NCI-H2081 (cell line): ENCODE results near the gene DACT3.

Experiments
- DNase-seq, 2 experiments: peaks; one replicate each; lab custom pipeline; 2025; lab: John Stamatoyannopoulos, UW

DACT3 gene

DNA sequence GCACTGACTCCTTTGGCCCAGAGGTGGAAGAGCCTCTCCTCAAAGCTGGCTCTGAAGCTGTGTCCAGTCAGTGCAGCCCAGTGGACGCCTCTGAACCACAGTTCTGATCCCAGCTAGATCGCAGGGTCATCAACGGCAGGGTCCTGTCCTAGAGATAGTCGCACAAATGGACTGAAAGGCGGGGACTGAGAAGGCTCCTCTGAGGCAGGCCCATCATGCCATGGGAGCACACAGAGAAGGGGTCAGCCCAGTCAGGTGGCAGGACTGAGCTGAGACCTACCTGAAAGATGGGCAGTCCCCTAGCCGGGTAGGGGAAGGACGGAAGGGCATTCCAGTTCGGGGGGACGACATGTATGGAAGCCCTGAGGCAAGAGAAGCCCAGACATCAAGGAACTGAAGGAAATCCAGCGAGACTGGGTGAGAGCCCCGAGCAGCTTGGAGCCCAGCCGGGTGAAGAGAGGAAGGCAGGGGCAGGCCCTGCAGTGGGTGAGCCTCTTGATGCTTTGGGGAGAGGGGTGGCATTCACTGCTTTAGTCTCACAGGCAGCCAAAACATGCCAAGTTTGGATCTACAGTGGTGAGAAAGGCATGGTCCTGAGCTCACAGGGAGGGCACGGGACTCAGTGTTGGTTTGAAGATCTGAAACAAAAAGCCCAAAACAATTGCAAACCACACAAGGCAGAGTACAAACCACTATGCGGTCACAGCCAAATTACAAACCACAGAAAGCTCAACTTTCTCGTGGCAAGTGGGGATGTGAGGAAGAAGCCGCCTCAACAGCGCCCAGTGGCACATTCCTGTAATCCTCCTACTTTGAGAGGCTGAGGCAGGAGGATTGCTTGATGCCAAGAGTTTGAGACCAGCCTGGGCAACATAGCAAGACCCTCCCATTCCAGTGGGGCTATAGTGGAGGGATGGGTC is 49.9 kb downstream of the DACT3 start:
- no peak for DNase-seq

DNA sequence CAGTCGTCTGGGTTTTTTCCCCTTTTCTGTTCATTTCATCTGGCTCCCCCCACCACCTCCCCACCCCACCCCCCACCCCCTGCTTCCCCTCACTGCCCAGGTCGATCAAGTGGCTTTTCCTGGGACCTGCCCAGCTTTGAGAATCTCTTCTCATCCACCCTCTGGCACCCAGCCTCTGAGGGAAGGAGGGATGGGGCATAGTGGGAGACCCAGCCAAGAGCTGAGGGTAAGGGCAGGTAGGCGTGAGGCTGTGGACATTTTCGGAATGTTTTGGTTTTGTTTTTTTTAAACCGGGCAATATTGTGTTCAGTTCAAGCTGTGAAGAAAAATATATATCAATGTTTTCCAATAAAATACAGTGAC is 50.6 kb downstream of the DACT3 start:
- DNase-seq: no peak

DNA sequence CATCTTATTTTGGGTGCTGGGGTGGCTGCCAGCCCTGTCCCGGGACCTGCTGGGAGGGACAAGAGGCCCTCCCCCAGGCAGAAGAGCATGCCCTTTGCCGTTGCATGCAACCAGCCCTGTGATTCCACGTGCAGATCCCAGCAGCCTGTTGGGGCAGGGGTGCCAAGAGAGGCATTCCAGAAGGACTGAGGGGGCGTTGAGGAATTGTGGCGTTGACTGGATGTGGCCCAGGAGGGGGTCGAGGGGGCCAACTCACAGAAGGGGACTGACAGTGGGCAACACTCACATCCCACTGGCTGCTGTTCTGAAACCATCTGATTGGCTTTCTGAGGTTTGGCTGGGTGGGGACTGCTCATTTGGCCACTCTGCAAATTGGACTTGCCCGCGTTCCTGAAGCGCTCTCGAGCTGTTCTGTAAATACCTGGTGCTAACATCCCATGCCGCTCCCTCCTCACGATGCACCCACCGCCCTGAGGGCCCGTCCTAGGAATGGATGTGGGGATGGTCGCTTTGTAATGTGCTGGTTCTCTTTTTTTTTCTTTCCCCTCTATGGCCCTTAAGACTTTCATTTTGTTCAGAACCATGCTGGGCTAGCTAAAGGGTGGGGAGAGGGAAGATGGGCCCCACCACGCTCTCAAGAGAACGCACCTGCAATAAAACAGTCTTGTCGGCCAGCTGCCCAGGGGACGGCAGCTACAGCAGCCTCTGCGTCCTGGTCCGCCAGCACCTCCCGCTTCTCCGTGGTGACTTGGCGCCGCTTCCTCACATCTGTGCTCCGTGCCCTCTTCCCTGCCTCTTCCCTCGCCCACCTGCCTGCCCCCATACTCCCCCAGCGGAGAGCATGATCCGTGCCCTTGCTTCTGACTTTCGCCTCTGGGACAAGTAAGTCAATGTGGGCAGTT is 51.2 kb downstream of the DACT3 start:
- DNase-seq: no peak

DNA sequence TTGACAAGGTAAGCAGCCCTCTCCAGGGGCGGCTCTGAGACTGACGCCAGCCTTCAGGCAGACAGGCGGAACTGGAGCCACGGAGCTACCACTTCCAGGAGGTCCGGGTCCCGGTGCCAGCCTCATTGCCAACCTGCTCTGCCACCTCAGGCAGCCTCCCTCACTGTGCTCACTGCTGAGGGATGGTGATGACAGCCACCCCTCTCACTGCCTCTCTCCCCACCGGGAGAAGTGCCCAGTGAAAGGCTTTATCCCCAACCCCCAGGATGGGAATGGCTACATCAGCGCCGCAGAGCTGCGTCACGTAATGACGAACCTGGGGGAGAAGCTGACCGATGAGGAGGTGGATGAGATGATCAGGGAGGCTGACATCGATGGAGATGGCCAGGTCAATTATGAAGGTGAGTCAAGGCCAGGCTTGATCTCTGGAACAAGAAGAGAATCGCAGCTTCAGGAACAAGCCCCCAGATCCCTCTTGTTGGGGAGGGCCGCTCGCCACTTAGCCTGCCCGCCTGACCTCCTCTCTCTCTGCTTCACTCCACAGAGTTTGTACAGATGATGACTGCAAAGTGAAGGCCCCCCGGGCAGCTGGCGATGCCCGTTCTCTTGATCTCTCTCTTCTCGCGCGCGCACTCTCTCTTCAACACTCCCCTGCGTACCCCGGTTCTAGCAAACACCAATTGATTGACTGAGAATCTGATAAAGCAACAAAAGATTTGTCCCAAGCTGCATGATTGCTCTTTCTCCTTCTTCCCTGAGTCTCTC is 52.2 kb downstream of the DACT3 start:
- no peak for DNase-seq

DNA sequence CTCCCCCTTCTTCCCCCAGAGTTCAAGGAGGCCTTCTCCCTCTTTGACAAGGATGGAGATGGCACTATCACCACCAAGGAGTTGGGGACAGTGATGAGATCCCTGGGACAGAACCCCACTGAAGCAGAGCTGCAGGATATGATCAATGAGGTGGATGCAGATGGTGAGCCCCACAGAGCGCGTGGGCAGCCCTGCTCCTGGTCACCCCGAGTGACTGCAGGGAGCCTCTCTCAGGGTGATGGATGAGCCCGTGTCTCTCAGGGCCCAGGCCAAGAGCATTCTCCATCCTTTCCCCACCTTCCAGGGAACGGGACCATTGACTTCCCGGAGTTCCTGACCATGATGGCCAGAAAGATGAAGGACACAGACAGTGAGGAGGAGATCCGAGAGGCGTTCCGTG is 52.8 kb downstream of the DACT3 start:
- DNase-seq: no peak

DNA sequence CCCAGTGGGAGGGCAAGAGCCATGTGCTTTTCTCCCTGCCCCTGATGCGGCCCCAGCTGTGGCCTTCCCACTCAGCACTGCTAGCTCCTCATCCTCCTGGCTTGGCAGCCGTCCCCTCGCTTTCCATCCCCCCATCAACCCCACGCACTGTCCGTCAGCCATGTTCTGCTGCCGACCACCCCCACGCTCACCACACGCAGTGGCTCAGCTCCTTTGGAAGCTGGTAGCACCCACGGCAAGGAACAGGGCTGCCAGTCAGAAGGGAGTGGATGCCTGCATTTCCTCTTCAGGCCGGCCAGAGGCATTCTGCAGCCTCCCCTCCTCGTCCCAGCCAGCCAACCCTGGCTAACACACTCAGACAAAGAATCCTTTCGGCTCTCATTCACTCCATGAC is 53.5 kb downstream of the DACT3 start:
- no peak for DNase-seq

DNA sequence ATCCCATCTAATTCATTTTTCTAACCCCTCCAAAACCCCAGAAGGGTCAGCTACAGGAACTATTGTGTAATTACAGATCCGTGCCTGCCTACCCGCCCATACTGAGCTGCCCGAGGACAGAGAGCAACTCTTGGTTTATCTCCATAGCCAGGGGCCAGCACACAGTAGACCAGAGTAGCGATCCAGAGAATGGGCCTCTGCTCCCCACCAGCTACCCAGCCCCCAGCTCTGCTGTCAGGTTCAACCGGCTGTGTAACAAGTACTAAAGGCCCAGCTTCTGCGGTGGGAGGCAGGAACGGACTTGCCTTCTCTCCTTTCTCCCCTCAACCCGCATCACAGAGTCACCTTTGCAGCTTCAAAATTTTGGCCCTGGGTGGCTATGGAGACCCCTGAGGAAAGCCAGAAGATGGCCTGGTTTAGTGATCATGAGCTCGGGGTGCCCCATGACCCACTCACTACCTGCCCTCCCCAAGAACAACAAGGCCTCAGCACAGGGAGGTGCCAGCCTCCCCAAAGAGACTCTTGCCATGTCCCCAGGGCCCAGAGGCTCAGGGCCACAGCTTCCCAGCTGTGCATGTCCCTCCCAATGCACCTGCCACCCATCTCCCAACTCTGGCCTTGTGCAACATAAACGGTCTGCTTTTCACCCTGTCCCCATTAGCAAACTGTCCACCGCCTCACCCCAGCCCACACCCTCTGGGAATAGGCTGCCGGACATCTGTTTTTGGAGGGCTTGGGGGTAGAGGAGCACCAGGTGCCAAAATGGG is 54.1 kb downstream of the DACT3 start:
- no peak for DNase-seq

DNA sequence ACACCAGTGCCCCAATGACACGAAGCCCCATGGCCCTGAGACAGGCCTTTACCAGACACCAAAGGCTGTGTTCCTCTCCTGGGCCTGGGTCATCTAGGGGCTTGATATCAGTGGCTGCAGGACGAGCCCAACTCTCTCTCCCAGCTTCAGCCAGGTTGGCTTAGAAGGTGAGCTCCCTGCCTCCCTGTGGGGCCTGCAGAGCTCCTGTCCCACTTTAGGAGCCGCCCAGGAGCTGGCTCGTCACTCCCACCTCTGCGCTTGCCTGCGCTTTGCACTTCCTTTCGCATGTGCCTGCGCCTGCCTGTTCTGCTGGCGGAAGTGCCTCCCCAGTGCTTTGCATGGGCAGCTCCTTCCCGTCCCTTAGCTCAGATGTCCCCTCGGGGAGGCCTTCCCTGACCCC is 55.0 kb downstream of the DACT3 start:
- no peak for DNase-seq

DNA sequence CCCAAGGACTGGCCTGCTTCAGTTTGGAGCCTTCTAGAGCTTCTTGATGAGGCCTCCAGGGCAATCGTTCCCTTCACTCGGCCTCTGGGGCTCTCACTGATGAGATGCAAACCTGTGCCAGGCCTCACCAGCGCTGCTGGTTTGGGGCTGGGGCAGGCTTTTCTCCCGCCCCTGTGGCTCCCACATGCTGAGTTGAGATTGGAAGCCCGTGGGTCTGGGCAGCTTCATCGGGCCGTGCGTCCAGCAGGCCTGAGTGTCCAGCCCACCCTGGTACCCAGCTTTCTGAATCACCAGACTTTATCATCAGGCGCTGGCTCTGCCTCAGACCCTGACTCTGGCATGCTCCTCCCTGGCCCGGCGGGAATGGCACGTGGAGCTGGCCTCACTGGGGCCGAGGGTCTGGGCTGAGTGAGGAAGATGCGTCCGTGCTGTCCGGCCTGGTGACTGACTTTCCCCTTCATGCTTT is 55.6 kb downstream of the DACT3 start:
- no peak for DNase-seq

DNA sequence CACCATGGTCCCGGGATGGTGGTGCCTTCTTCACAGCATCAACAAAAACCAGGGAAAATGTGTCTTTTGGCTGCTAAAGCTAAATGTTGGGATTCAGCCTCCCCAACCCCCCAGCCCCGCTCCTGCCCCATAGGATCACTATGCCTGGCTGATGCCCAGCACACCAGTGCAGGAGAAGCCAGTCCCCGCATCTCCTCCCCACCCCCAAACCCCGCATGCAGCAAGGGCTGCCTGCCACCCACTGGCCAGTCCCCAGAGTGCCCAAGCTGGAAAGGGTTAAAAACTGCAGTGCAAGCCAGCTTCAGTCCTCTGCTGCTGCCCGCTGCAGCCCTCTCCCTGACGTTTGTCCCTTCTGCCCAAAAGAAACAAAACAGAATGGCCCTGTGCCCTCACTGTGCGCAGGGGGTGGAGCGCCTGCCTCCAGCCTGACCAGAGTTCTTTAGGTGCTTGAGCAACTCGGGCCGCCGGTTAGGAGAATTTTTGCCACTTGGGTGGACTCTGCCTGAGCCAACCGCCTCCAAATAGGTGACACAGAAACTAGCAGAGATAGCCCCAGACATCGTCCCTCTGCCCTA is 56.1 kb downstream of the DACT3 start:
- no peak for DNase-seq

DNA sequence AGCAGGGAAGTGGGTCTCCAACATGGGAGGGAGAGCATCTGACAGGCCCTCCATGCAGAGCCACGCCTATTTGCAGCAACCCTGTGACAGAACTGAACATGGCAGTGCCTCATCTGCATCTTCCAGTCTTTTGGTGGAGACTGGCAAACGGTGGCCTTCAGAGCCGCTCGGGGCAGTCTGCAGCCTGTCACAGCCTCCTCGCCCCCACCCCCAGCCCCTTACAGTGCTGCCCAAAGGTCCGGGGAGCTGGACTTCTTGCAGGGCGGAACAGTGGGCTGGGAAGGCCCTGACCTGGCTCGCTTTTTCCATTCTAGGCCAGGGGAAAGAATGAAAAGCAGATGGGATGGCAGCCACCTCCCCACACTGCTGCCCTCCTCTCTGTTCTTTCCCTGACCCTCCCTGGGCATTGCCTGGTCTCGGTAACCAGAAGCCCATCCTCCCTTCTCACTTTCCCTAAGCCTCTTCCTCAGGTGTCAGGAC is 57.2 kb downstream of the DACT3 start:
- DNase-seq: no peak

DNA sequence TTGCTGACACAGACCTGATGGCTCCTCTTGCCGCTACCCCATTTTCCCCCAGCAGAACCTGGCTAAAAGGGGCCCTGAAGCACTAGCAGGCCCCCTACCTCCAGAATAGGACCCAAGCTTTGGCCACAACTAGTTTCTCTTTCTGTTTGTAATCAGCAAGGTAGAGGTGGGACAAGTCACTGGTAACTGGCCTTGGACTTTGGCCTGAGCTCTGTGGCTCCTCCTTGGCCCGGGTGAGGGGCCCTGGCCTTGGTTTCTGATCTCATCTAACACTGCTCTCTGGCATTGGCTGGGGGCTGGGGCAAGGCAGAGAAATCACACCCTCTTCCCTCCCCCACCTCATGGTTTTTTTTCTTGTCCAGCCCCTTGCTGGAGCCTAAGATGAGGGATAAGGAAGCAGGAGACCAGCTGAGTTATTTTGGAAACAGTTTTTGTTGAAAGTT is 57.8 kb downstream of the DACT3 start:
- DNase-seq: no peak

DNA sequence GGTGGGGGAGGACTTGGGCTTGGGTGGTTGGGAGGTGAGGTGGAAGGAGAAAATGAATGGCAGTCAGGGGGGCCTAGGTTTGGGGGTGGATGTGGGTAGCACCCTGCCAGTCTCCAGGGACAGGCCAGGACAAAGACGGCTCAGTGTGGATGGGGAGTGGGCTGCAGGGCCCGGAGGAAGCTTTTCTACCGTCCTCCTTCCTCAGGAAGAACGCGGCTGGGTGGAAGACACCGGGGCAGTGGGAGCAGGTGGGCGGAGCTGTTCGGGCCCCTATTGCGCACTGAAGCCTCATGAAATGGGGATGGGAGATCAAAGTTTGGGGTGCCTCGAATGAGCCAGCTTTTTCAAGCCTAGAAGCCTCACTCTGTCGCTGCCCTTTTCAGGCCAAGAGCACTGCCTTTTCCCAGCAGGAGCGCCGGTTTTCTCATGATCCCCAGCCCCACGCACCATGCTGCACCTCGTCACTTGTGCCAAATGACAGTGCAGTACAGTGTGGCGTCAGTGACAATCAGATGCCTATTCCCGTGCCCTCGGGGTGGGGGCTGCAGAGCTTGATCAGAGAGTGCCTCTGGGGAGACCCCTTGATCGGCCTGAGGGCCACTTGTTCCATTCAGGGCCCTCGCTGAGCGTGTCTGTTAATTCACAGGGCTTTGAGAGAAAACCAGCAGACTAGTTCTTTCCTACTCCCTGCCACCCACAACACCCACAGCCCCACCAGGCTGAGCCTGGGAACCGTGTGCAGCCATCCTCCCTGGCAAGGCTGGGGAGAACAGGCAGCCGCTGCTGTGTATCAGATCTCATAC is 58.4 kb downstream of the DACT3 start:
- DNase-seq: no peak

DNA sequence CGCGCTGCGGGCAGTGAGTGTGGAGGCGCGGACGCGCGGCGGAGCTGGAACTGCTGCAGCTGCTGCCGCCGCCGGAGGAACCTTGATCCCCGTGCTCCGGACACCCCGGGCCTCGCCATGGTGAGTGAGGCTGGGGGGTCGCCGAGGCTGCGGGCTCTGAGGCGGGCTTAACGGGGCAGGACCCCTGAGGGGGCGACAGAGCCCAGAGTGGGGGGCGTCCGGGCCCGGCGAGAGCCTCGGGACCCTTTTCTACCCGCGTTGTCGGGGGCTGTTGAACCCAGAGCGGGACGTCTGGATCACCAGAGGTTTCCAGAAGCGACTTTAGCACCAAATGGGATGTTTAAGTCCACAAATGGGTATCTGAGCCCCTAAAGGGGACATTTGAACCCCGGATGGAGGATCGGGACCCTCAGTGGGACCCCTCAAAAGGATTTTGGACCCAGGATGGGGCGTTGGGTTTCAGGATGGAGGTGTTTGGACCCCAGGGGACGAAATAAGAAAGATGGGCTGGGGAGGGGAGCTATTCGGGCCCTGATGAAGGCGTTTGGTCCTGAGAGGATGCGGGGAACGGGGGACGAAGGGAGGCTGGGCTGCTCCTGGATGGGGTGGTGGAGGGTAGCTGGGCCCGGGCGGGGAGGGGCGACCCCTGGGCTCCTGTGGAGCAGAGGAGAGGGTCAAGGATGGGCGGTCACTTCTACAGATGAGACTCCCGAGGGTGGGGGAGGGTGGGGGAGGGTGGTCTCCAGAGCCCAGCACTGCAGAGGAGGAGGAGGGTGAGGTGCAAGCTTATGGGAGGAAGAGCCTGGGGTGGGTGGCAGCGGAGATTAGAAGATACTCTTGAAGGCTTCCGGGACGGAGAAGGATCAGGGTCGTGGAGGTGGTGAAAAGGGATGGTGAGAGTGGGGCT is 59.4 kb downstream of the DACT3 start, which contains the start of gene CALM3:
TSS of gene CALM3 (plus strand) at position 13 of the 907 bp plus-strand sequence. CDS start at position 118, 105 bp downstream.
- no peak for DNase-seq

DNA sequence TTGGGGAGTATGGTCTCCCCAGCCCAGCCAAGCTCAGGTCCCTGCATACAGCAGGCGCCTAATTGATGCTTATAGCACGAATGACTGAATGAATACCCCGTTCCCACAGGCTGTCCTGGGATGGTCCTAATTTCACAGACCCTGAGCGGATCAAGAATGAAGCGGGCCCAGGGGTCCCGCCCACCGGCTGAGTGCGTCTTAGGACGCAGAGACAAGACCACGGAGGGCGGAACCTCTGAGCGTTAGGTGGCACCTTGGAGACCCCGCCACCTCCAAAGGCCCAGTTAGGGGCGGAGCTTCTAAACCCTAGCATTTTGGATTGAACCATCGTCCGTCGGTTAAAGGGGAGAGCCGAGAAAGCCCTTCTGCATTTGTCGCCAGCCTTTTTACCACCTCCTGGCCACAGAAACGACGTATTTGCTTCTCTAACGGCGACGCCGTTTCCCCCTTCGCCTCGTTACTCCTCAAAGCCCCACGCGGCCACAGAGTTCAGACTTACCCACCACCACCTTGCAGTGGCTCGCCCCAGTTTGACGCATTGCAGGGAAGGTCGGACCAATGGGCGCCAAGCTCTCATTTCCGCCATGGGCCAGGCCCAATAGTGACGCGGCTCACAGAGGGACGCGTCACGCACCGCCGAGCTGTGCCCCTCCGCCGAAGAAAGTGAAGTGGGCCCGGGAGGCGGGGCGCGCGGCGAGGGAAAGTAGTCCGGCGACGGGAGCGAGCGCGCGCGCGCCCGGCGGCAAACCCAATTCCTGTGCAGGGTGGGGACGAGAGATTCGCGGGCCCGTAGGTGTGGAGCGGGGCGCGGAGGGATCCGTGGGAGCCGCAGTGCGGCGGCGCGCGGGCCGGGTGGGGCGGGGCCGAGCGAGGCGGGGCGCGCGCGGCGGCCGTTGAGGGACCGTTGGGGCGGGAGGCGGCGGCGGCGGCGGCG is 60.3 kb downstream of the DACT3 start:
- peak; percentile 94 to 97 for DNase-seq

DNA sequence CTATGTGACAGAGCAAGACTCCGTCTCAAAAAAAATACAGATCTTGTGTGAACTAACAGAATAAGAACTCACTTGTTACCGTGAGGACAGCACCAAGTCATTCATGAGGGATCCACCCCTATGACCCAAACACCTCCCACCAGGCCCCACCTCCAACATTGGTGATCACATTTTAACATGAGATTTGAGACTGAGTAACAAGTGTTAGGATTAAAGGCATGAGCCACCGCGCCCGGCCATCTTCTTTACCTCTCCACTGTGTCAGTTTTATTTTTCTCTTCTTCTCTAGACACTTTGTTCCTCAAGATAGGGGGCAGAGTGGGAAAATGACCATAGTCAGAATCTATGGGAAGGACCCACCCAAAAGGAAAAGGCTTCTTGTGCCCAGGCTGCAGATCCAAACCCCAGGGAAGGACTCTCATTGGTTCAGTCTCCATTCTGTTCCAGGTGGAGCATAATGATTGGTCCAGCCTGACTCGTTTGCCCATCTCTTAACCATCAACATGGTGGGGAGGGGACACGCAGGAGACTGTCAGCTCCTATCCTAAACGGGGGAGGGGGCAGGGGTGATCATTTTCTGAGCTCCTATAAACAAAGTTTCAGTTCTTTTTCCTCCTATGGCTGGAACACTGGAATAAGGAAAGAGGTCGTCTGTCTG is 61.1 kb downstream of the DACT3 start:
- DNase-seq: no peak

DNA sequence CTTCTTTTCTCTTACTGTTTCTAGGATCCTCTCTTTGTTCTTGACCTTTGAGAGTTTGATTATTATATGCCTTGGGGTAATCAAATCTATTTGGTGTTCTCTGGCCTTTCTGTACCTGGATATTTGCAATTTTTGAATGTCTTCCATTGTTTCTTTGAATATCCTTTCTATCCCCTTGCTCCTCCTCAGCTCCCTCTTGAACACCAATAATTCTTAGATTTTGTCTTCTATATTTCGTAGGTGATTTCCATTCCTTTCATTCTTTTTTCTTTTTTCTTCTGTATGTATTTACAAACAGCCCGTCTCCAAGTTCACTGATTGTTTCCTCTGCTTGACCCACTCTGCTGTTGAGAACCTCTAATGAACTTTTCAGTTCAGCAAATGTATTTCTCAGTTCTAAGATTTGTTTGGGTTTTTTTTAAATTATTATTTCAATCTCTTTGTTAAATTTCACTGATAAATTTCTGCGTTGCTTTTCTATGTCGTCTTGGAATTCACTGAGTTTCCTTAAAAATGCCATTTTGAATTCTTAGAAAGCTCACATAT is 62.5 kb downstream of the DACT3 start:
- no peak for DNase-seq
